Muscle layer of duodenum (tissue), 2 donors: ENCODE results near the gene NGB.
"Not testable (repeated sequence)": the region's sequence is repeated elsewhere in the genome, so short reads cannot be mapped to it uniquely, and the experiment has no call there.

ENCODE experiments used
- H3K27ac ChIP-seq: one replicate; pipeline ENCODE4 v1.7.0; 2013; ENCODE audit warnings: mild to moderate bottlenecking, low read length
- H3K27me3 ChIP-seq: one replicate; pipeline ENCODE4 v1.7.0; 2013; ENCODE audit warnings: low read depth, mild to moderate bottlenecking, control low read depth, low read length
- H3K36me3 ChIP-seq, 2 donors: one replicate each; pipeline ENCODE4 v1.7.0; 2013; ENCODE audit warnings: low read length in 2 of 2, control low read depth in 1 of 2, mild to moderate bottlenecking in 1 of 2; ENCODE audit not compliant: insufficient read depth in 2 of 2, control insufficient read depth in 1 of 2
- H3K4me1 ChIP-seq, 2 donors: one replicate each; pipeline ENCODE4 v1.7.0; 2013; ENCODE audit warnings: low read length in 2 of 2, mild to moderate bottlenecking in 2 of 2, control low read depth in 1 of 2, moderate library complexity in 1 of 2; ENCODE audit not compliant: insufficient read depth in 2 of 2, control insufficient read depth in 1 of 2
- H3K4me3 ChIP-seq, 2 donors: one replicate each; pipeline ENCODE4 v1.7.0; 2013; ENCODE audit warnings: low read length in 2 of 2, low read depth in 1 of 2, mild to moderate bottlenecking in 1 of 2
- H3K9me3 ChIP-seq, 2 donors: one replicate each; pipeline ENCODE4 v1.7.0; 2013; ENCODE audit warnings: low read length in 2 of 2, control low read depth in 1 of 2, mild to moderate bottlenecking in 1 of 2; ENCODE audit not compliant: control insufficient read depth in 1 of 2
- donor health status: healthy.

The NGB gene

DNA sequence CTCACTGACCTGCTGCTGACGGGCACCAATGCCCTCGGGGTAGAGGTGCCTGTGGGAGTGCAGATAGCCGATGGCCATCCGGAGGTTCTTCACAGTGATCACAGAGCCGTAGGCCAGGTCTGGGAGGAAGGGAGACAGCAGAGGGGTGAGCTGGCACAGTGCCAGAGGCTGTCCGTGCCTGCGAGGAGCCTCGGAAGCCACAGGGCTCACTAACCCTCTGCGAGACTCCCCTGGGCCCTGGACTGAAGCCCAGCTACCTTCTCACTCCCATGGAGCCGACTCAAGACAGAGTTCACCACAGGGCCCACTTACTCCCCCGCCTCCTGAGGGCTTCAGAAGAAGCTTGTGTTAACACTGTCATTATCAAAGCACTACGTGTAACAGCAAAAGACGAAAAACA, 25.1 kb upstream of the NGB start:
- Histone ChIP-seq H3K4me3 (no peak overlapping the region), H3K36me3 (peaks cover 14 to 47% of the 10 kb centered on the region in 2 donors), H3K27ac (no peak overlapping the region), H3K9me3 (no peaks in the 10 kb centered on the region), H3K4me1 (no peaks in the 10 kb centered on the region), H3K27me3 (no peaks in the 10 kb centered on the region)

DNA sequence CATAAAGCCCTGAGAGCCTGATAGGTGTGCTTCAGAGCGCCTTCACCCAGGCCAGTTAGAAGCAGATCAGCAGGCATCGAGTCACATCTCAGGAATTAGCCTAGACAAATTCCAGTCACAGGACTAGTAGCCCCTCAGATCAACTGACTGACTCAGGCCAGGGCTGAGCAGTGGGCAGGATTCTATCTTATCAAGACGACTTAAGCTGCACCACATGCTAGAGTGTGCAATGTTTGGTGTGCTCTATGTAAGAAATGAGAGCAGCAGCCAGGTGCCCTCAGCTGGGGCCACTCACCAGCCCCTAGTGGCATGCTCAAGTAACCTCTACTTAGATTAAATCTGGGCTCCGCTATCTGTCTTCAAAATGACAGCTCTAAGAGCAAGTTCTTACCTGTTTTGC, 19.7 kb upstream of the NGB start:
- Histone ChIP-seq H3K36me3 (peaks cover 13 to 42% of the 10 kb centered on the region in 2 donors), H3K27me3 (no peaks in the 10 kb centered on the region), H3K27ac (no peak overlapping the region), H3K4me1 (no peaks in the 10 kb centered on the region), H3K9me3 (no peaks in the 10 kb centered on the region), H3K4me3 (no peak overlapping the region)

- Histone ChIP-seq H3K9me3 (no peaks in the 10 kb centered on the region), H3K27ac (no peak overlapping the region), H3K36me3 (peaks cover 38 to 76% of the 10 kb centered on the region in 2 donors), H3K4me3 (no peak overlapping the region), H3K27me3 (no peaks in the 10 kb centered on the region), H3K4me1 (no peaks in the 10 kb centered on the region)
Measured at GRCh38 chr14:77286576-77286975, 15.6 kb upstream of the NGB start.

- H3K27me3 ChIP-seq: no peaks in the 10 kb centered on the region
- H3K4me1 ChIP-seq: no peaks in the 10 kb centered on the region
- H3K9me3 ChIP-seq: no peaks in the 10 kb centered on the region
- H3K27ac ChIP-seq: no peak overlapping the region
- H3K36me3 ChIP-seq: peaks cover 30 to 80% of the 10 kb centered on the region in 2 donors
- no peak overlapping the region for H3K4me3 ChIP-seq
Measured at GRCh38 chr14:77284466-77284865, 13.5 kb upstream of the NGB start.

- no peak overlapping the region for H3K4me3 ChIP-seq
- no peaks in the 10 kb centered on the region for H3K27me3 ChIP-seq
- peaks cover 34 to 84% of the 10 kb centered on the region in 2 donors for H3K36me3 ChIP-seq
- H3K9me3 ChIP-seq: no peaks in the 10 kb centered on the region
- H3K27ac ChIP-seq: no peak overlapping the region
- H3K4me1 ChIP-seq: no peaks in the 10 kb centered on the region
Measured at GRCh38 chr14:77284066-77284465, 13.1 kb upstream of the NGB start.

- peaks cover 33 to 88% of the 10 kb centered on the region in 2 donors for H3K36me3 ChIP-seq
- H3K4me3 ChIP-seq: no peak overlapping the region
Measured at GRCh38 chr14:77281852-77282410, 10.9 kb upstream of the NGB start.

DNA sequence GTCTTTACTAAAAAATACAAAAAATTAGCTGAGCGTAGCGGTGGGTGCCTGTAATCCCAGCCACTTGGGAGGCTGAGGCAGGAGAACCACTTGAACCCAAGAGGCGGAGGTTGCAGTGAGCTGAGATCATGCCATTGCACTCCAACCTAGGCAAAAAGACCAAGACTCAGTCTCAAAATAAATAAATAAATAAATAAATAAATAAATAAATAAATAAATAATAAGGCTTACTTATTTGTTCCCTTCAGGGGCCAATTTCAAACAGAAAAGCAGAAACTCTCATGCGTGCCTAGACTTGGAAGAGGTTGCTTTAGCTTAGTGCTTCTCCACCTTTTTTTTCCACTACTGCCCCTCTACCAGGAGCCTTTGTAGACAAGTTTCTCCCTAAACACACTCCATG, 9.9 kb upstream of the NGB start:
- H3K27ac ChIP-seq, H3K4me1 ChIP-seq: not testable (repeated sequence)
- H3K36me3 ChIP-seq: peaks cover 33 to 82% of the 10 kb centered on the region in 2 donors

More at GRCh38 chr14:77281852-77282410, 10.9 kb upstream of the NGB start:
- no peaks in the 10 kb centered on the region for H3K4me1 ChIP-seq
- no peaks in the 10 kb centered on the region for H3K9me3 ChIP-seq
- no peaks in the 10 kb centered on the region for H3K27me3 ChIP-seq
- no peak overlapping the region for H3K27ac ChIP-seq

GRCh38 chr14:77279719-77280118, 8.7 kb upstream of the NGB start:
- Histone ChIP-seq H3K4me1 (no peaks in the 10 kb centered on the region), H3K4me3 (no peak overlapping the region), H3K9me3 (no peaks in the 10 kb centered on the region), H3K36me3 (peaks cover 27 to 70% of the 10 kb centered on the region in 2 donors), H3K27ac (no peak overlapping the region), H3K27me3 (no peaks in the 10 kb centered on the region)

More for the DNA sequence above, 9.9 kb upstream of the NGB start:
- H3K4me3 ChIP-seq, H3K9me3 ChIP-seq, H3K27me3 ChIP-seq: not testable (repeated sequence)

DNA sequence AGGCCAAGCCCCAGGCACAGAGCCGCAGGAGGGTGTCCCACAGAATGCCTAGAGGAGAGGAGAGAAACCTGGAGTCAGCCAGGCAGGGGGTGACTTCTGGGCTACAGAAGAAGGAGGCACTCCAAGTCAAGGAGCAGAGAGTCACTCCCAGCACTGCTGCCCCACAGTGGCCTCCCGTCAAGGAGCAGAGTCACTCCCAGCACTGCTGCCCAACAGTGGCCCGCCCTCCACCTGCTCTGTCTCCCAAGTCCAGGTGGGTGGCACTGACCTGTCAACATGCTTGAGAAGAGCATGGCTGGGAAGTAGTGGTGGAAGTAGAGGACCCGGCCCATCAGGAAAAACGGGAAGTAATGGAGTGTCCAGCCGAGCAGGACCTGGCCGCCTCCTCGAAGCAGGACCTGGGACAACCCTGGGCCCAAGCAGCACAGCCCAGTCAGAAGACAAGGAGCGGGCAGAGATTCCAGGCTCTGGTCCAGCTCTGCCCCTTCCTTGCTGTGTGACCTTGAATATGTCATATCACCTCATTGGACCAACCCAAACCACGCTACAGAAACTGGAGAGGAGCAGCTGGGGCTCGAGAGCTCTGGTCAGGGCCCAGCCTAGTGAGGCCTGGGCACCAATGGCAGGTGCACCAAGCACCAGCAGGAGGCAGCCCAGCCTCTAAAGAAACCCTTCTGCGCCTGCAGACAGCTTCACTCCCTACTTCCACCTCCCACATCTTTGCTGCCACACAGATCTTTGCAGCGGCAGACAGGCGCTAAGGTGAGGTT, 7.6 kb upstream of the NGB start:
- Histone ChIP-seq H3K27me3 (no peaks in the 10 kb centered on the region), H3K27ac (no peak overlapping the region), H3K36me3 (peaks cover 18 to 59% of the 10 kb centered on the region in 2 donors), H3K4me3 (no peak overlapping the region), H3K4me1 (no peaks in the 10 kb centered on the region), H3K9me3 (no peaks in the 10 kb centered on the region)

DNA sequence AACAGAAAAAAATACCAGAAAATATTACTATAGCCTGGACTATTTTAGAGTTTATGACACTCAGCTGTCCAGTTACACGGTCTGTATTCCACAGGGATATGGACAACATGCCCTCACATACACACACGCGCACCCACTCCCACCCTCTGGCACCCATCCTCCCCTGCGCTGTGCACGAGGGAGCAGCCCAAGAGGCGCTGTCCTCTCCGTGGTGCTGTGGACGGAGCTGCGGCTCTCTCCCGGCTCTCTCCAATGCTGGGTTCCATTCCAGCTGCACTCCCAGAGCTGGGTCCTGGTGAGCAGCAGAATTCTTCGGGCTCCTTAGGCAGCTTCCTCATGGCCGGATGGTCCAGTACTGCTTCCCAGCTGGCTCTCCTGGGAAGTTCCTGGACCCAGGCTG, 6.0 kb upstream of the NGB start:
- Histone ChIP-seq H3K9me3 (no peaks in the 10 kb centered on the region), H3K27me3 (no peaks in the 10 kb centered on the region), H3K36me3 (peaks cover 8 to 46% of the 10 kb centered on the region in 2 donors), H3K4me1 (no peaks in the 10 kb centered on the region), H3K4me3 (no peak overlapping the region), H3K27ac (no peak overlapping the region)

- Histone ChIP-seq H3K27me3 (no peaks in the 10 kb centered on the region), H3K36me3 (peaks cover 8 to 41% of the 10 kb centered on the region in 2 donors), H3K27ac (no peak overlapping the region), H3K4me3 (no peak overlapping the region), H3K9me3 (no peaks in the 10 kb centered on the region), H3K4me1 (no peaks in the 10 kb centered on the region)
Measured at GRCh38 chr14:77276295-77276935, 5.4 kb upstream of the NGB start.
